MCF 10A (cell line): ENCODE measurements around the gene GPR107. TPM values are rescaled to one million over a fixed set of nuclear protein-coding genes. Genes with fewer than 3 reads are reported as not detected.
A peak's percentile ranks its signal among the peaks of the same experiment; 100 is the strongest.

ENCODE experiments used
- BruUV-seq: library from RNA; stranded (reverse); fragments of 400-500 nt; replicated peaks from 2 replicates; lab custom pipeline; 2021; lab: Mats Ljungman, UMichigan
- CTCF ChIA-PET: fragments of 300-600 bp; sonication (Branson Sonifier 250); formaldehyde crosslinking; extraction: SDS; loops from one replicate; lab custom pipeline; 2021; ENCODE audit warnings: antibody characterized with exemption, inconsistent platforms; lab: Yijun Ruan, JAX
- POLR2A ChIA-PET: fragments of 300-600, 350-650 bp; sonication (Branson Sonifier 250); formaldehyde crosslinking; extraction: SDS; loops from one replicate; lab custom pipeline; 2020; ENCODE audit warnings: antibody characterized with exemption, inconsistent platforms; lab: Yijun Ruan, JAX
- DNase-seq: peaks from one replicate; pipeline ENCODE4 v3.0.0-alpha.2; 2018; ENCODE audit not compliant: unreplicated experiment
- H3K27ac Mint-ChIP-seq: one replicate; pipeline ENCODE4 v1.8.0; 2022; ENCODE audit warnings: mild to moderate bottlenecking, low read depth, mixed read lengths; ENCODE audit not compliant: unreplicated experiment
- H3K27me3 Mint-ChIP-seq: one replicate; pipeline ENCODE4 v1.8.0; 2022; ENCODE audit warnings: mixed read lengths; ENCODE audit not compliant: insufficient read depth, unreplicated experiment
- H3K36me3 Mint-ChIP-seq: one replicate; pipeline ENCODE4 v1.8.0; 2022; ENCODE audit warnings: mild to moderate bottlenecking, moderate library complexity, mixed read lengths; ENCODE audit not compliant: insufficient read depth, unreplicated experiment
- H3K4me1 Mint-ChIP-seq: one replicate; pipeline ENCODE4 v1.8.0; 2022; ENCODE audit warnings: mixed read lengths; ENCODE audit not compliant: insufficient read depth, unreplicated experiment
- H3K4me3 Mint-ChIP-seq: one replicate; pipeline ENCODE4 v1.8.0; 2022; ENCODE audit warnings: mild to moderate bottlenecking, moderate library complexity, mixed read lengths; ENCODE audit not compliant: unreplicated experiment
- H3K9me3 Mint-ChIP-seq: one replicate; pipeline ENCODE4 v1.8.0; 2022; ENCODE audit warnings: mixed read lengths; ENCODE audit not compliant: unreplicated experiment
- CTCF ChIP-seq: fragments of 200-600 bp; IDR thresholded peaks from one replicate; pipeline ENCODE4 v1.8.0; 2022; ENCODE audit warnings: antibody characterized with exemption, mild to moderate bottlenecking; ENCODE audit not compliant: unreplicated experiment
- intact Hi-C: fragments of 100-400 bp; cut with micrococcal nuclease; formaldehyde crosslinking; loops from 2 replicates; pipeline ENCODE4 v1.14.1; 2022
- total RNA-seq: library from RNA; stranded (reverse); gene quantifications from 2 replicates; pipeline ENCODE4 v1.2.3, GENCODE V29; 2022

GPR107 gene
- total RNA-seq, 1 experiment from 2014 or later: 32.9 TPM

- no peak overlapping the region for H3K4me3 Mint-ChIP-seq
- DNase-seq: no peak
- no TSS peak for BruUV-seq
- no peaks in the 10 kb centered on the region for H3K9me3 Mint-ChIP-seq
- intact Hi-C loops: no loop called here
- H3K27ac Mint-ChIP-seq: no peak overlapping the region
- TF ChIP-seq CTCF: no peak
- H3K4me1 Mint-ChIP-seq: peaks cover 34% of the 10 kb centered on the region
- H3K27me3 Mint-ChIP-seq: peaks cover under 1% of the 10 kb centered on the region
- POLR2A ChIA-PET: interaction anchor here (0.6 to 0.8 kb wide), 3 partner anchors 8 to 32 kb away, joined by 3 read pairs; no protein-coding TSS in a partner anchor
- CTCF ChIA-PET: interaction anchor here (0.7 to 1.7 kb wide), 3 partner anchors 13 to 33 kb away, joined by 3 to 9 read pairs (median 4); no protein-coding TSS in a partner anchor
- H3K36me3 Mint-ChIP-seq: no peaks in the 10 kb centered on the region
Observed at GRCh38 chr9:130140706-130141105, 87.0 kb downstream of the GPR107 start.

GRCh38 chr9:130142056-130142455, 88.3 kb downstream of the GPR107 start:
- CTCF ChIA-PET: interaction anchor here (0.6 to 1.0 kb wide), 2 partner anchors 27 to 201 kb away, joined by 3 to 4 read pairs; no protein-coding TSS in a partner anchor
- H3K4me1 Mint-ChIP-seq: peaks cover 34% of the 10 kb centered on the region
- H3K36me3 Mint-ChIP-seq: no peaks in the 10 kb centered on the region
- BruUV-seq: no TSS peak
- H3K4me3 Mint-ChIP-seq: no peak overlapping the region
- H3K9me3 Mint-ChIP-seq: no peaks in the 10 kb centered on the region
- no peak overlapping the region for H3K27ac Mint-ChIP-seq
- no peak for TF ChIP-seq CTCF
- POLR2A ChIA-PET: no interaction called here
- intact Hi-C loops: no loop called here
- peaks cover 12% of the 10 kb centered on the region for H3K27me3 Mint-ChIP-seq
- DNase-seq: no peak

- ChIA-PET POLR2A (no interaction called here), CTCF (interaction anchor here (1.0 to 1.2 kb wide), 2 partner anchors 100 to 201 kb away, joined by 3 to 4 read pairs; no protein-coding TSS in a partner anchor)
- BruUV-seq: no TSS peak
- intact Hi-C loops: no loop called here
- no peaks in the 10 kb centered on the region for H3K9me3 Mint-ChIP-seq
- H3K4me3 Mint-ChIP-seq: no peak overlapping the region
- H3K4me1 Mint-ChIP-seq: peaks cover 32% of the 10 kb centered on the region
- peaks cover 12% of the 10 kb centered on the region for H3K27me3 Mint-ChIP-seq
- no peak for DNase-seq
- H3K27ac Mint-ChIP-seq: no peak overlapping the region
- no peak for TF ChIP-seq CTCF
- H3K36me3 Mint-ChIP-seq: no peaks in the 10 kb centered on the region
Observed at GRCh38 chr9:130142641-130143040, 88.9 kb downstream of the GPR107 start.

GRCh38 chr9:130143279-130143893, 89.7 kb downstream of the GPR107 start:
- peak; percentile 48 for DNase-seq

More at GRCh38 chr9:130143279-130143893, 89.7 kb downstream of the GPR107 start:
- peaks cover 12% of the 10 kb centered on the region for H3K27me3 Mint-ChIP-seq
- TF ChIP-seq CTCF: no peak
- no peak overlapping the region for H3K27ac Mint-ChIP-seq
- H3K9me3 Mint-ChIP-seq: no peaks in the 10 kb centered on the region
- no peaks in the 10 kb centered on the region for H3K36me3 Mint-ChIP-seq
- intact Hi-C loops: no loop called here
- no TSS peak for BruUV-seq
- peaks cover 24% of the 10 kb centered on the region for H3K4me1 Mint-ChIP-seq
- H3K4me3 Mint-ChIP-seq: no peak overlapping the region
- POLR2A ChIA-PET: no interaction called here
- CTCF ChIA-PET: interaction anchor here (0.6 to 1.2 kb wide), 2 partner anchors 31 to 99 kb away, joined by 3 read pairs; no protein-coding TSS in a partner anchor
